ENCODE data around the gene BTK.

Gene BTK

GRCh38 chrX:101407748-101408531, 21.9 kb upstream of the BTK start, which contains the start of the genes GLA and HNRNPH2:
GLA (minus strand) TSS chrX:101407925; CDS start chrX:101407903, 22 bp downstream.
HNRNPH2 (plus strand) TSS chrX:101408222; CDS start chrX:101411989, 3,767 bp downstream.
- TF ChIP-seq CTCF (IDR thresholded peaks at IDR 0.05; ENCODE audit: low read length, missing control alignments), result no peak
- H3K4me3 ChIP-seq (replicated peaks; ENCODE audit: low read depth, low read length), result peak within 1 kb of the TSS; percentile 83
- DNase-seq (ENCODE audit: low read depth), result peak; percentile 99

- peak overlapping the region; percentile 83 for H3K4me3 ChIP-seq (replicated peaks; ENCODE audit: low read depth, low read length)
- DNase-seq (ENCODE audit: low read depth), result no peak
- no peak for TF ChIP-seq CTCF (IDR thresholded peaks at IDR 0.05; ENCODE audit: low read length, missing control alignments)
These were observed 21.3 kb upstream of the BTK start for GRCh38 chrX:101407167-101407747.

GRCh38 chrX:101399825-101400224, 13.8 kb upstream of the BTK start:
- DNase-seq (ENCODE audit: low read depth), result no peak
- TF ChIP-seq CTCF (IDR thresholded peaks at IDR 0.05; ENCODE audit: low read length, missing control alignments), result no peak
- H3K4me3 ChIP-seq (replicated peaks; ENCODE audit: low read depth, low read length), result no peak overlapping the region

- TF ChIP-seq CTCF (IDR thresholded peaks at IDR 0.05; ENCODE audit: low read length, missing control alignments), result no peak
- H3K4me3 ChIP-seq (replicated peaks; ENCODE audit: low read depth, low read length), result no peak overlapping the region
- no peak for DNase-seq (ENCODE audit: low read depth)
These were observed 12.7 kb upstream of the BTK start for GRCh38 chrX:101398694-101399093.

- no peak for TF ChIP-seq CTCF (IDR thresholded peaks at IDR 0.05; ENCODE audit: low read length, missing control alignments)
- DNase-seq (ENCODE audit: low read depth), result no peak
- H3K4me3 ChIP-seq (replicated peaks; ENCODE audit: low read depth, low read length), result no peak overlapping the region
These were observed 11.8 kb upstream of the BTK start for GRCh38 chrX:101397779-101398178.

GRCh38 chrX:101395789-101396188, 9.8 kb upstream of the BTK start:
- no peak for TF ChIP-seq CTCF (IDR thresholded peaks at IDR 0.05; ENCODE audit: low read length, missing control alignments)
- no peak overlapping the region for H3K4me3 ChIP-seq (replicated peaks; ENCODE audit: low read depth, low read length)
- no peak for DNase-seq (ENCODE audit: low read depth)
